Fibroblast of pulmonary artery (primary cell): ENCODE measurements around the gene MYH11.

Experiments used
- DNase-seq: peaks from one replicate; pipeline ENCODE4 v3.0.0-alpha.2; 2010; ENCODE audit warnings: low read depth
- H3K4me3 ChIP-seq: replicated peaks from 2 replicates; pipeline ENCODE4 v1.5.1; 2011; ENCODE audit warnings: low read depth, mild to moderate bottlenecking, control low read depth, low read length, moderate library complexity
- CTCF ChIP-seq: IDR thresholded peaks from 2 replicates; pipeline ENCODE4 v1.5.1; 2011; ENCODE audit warnings: mild to moderate bottlenecking, control low read depth, low read length, inconsistent platforms; ENCODE audit errors: missing control alignments

MYH11 gene

GRCh38 chr16:15726715-15727114 is 130.1 kb downstream of the MYH11 start:
- H3K4me3 ChIP-seq = no peak overlapping the region
- DNase-seq = no peak
- no peak for TF ChIP-seq CTCF

GRCh38 chr16:15725641-15726240 is 131.1 kb downstream of the MYH11 start:
- DNase-seq = no peak
- no peak overlapping the region for H3K4me3 ChIP-seq
- TF ChIP-seq CTCF = no peak

- H3K4me3 ChIP-seq = no peak overlapping the region
- no peak for TF ChIP-seq CTCF
- DNase-seq = no peak
These were observed 133.0 kb downstream of the MYH11 start for GRCh38 chr16:15723808-15724207.

- no peak overlapping the region for H3K4me3 ChIP-seq
- no peak for DNase-seq
- TF ChIP-seq CTCF = no peak
These were observed 135.8 kb downstream of the MYH11 start for GRCh38 chr16:15721018-15721417.

GRCh38 chr16:15716694-15717447 is 140.0 kb downstream of the MYH11 start:
- TF ChIP-seq CTCF = no peak
- DNase-seq = no peak
- H3K4me3 ChIP-seq = no peak overlapping the region

GRCh38 chr16:15715221-15715620 is 141.6 kb downstream of the MYH11 start:
- no peak overlapping the region for H3K4me3 ChIP-seq
- no peak for DNase-seq
- TF ChIP-seq CTCF = no peak
